Measurements from ENCODE around the gene MAML3.

GRCh38 chr4:139988863-139989765 lies 164.9 kb downstream of the MAML3 start:
- TF ChIP-seq FOXM1 (IDR thresholded peaks at IDR 0.05; ENCODE audit: borderline replicate concordance) (no peak), SP1 (IDR thresholded peaks at IDR 0.05) (no peak)
